ENCODE measurements around the gene CACNB2.

- TF ChIP-seq RAD21 (conservative IDR thresholded peaks at IDR 0.05 in 1 of 2, IDR thresholded peaks at IDR 0.05 in 1 of 2) (no peak), CTCF (IDR thresholded peaks at IDR 0.05) (no peak), POLR2A (IDR thresholded peaks at IDR 0.05; ENCODE audit: low read length) (no peak), EP300 (IDR thresholded peaks at IDR 0.05) (no peak), SMC3 (IDR thresholded peaks at IDR 0.05) (no peak), HDAC2 (IDR thresholded peaks at IDR 0.05) (no peak), BCL3 (IDR thresholded peaks at IDR 0.05) (no peak), ZNF302 (CRISPR knock-in tag; IDR thresholded peaks at IDR 0.05) (no peak), CBX2 (IDR thresholded peaks at IDR 0.05; ENCODE audit: borderline replicate concordance, low read depth) (no peak), POLR2AphosphoS2 (conservative IDR thresholded peaks at IDR 0.05; ENCODE audit: low read length) (no peak), CHD4 (IDR thresholded peaks at IDR 0.05; ENCODE audit: borderline replicate concordance) (no peak)
Measured at GRCh38 chr10:18368273-18368672, 228.0 kb downstream of the CACNB2 start.

All from A549 (cell line).